ENCODE measurements around the gene OTX1.

- TF ChIP-seq CTCF (conservative IDR thresholded peaks at IDR 0.05; ENCODE audit: low read length) = no peak
- no peak for TF ChIP-seq EZH2phosphoT487 (IDR thresholded peaks at IDR 0.05; ENCODE audit: borderline replicate concordance)
Observed at GRCh38 chr2:63064197-63064596, 13.6 kb downstream of the OTX1 start.

Measured in Loucy (cell line).